NT2/D1 (cell line): ENCODE results near the gene ASCL4.
A peak's percentile ranks its signal among the peaks of the same experiment; 100 is the strongest.

Experiments
- DNase-seq: peaks from one replicate; pipeline ENCODE4 v3.0.0-alpha.2; 2011; ENCODE audit warnings: low read depth, low spot score
- H3K27me3 ChIP-seq: 2 replicates; pipeline ENCODE4 v1.6.0; 2011; ENCODE audit warnings: mild to moderate bottlenecking; ENCODE audit not compliant: insufficient read length, insufficient read depth
- H3K36me3 ChIP-seq: 2 replicates; pipeline ENCODE4 v1.6.1; 2011; ENCODE audit warnings: mild to moderate bottlenecking, low read length, mixed read lengths; ENCODE audit not compliant: insufficient read depth, insufficient read length
- H3K4me1 ChIP-seq: 2 replicates; pipeline ENCODE4 v1.5.1; 2011; ENCODE audit not compliant: insufficient read depth, insufficient read length
- H3K4me3 ChIP-seq: 2 replicates; pipeline ENCODE4 v1.5.1; 2011; ENCODE audit warnings: low read depth; ENCODE audit not compliant: insufficient read length
- H3K9ac ChIP-seq: 2 replicates; pipeline ENCODE4 v1.6.0; 2011; ENCODE audit warnings: low read depth; ENCODE audit not compliant: insufficient read length
- H3K9me3 ChIP-seq: 2 replicates; pipeline ENCODE4 v1.5.1; 2011; ENCODE audit warnings: mild to moderate bottlenecking, low read length; ENCODE audit not compliant: insufficient read depth
- SUZ12 ChIP-seq: IDR thresholded peaks from 2 replicates; pipeline ENCODE4 v1.6.1; 2011; ENCODE audit not compliant: insufficient read length, insufficient read depth; ENCODE audit errors: extremely low read depth
- YY1 ChIP-seq: IDR thresholded peaks from 2 replicates; pipeline ENCODE4 v1.6.1; 2011; ENCODE audit not compliant: insufficient read length, insufficient read depth
- ZNF274 ChIP-seq: IDR thresholded peaks from 2 replicates; pipeline ENCODE4 v1.6.1; 2011; ENCODE audit warnings: mild to moderate bottlenecking, low read depth, low read length

The ASCL4 gene

DNA sequence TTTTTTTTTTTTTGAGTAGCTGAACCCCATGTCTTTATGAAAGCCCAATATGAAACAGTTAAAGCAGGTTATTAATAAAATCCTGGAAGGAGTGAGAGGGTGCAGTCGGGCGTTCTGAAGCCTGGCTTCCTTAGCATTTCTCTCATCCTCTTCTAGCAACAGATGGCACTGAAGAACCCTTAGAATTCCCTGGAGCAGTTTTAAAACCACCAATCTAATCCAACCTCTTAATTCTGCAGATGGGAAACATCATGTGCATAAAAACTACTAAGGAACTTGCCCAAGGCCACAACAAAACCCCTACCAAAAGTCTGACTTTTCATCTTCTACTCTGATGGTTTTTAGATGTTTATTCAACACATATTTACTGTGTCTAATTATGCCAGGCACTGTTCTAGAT is 38.7 kb upstream of the ASCL4 start:
- no peak overlapping the region for H3K4me3 ChIP-seq
- no peaks in the 10 kb centered on the region for H3K4me1 ChIP-seq
- no peaks in the 10 kb centered on the region for H3K27me3 ChIP-seq
- H3K9ac ChIP-seq: no peak overlapping the region
- TF ChIP-seq ZNF274 (no peak), SUZ12 (no peak), YY1 (no peak)
- H3K9me3 ChIP-seq: no peaks in the 10 kb centered on the region
- no peak for DNase-seq
- peaks cover 84% of the 10 kb centered on the region for H3K36me3 ChIP-seq

DNA sequence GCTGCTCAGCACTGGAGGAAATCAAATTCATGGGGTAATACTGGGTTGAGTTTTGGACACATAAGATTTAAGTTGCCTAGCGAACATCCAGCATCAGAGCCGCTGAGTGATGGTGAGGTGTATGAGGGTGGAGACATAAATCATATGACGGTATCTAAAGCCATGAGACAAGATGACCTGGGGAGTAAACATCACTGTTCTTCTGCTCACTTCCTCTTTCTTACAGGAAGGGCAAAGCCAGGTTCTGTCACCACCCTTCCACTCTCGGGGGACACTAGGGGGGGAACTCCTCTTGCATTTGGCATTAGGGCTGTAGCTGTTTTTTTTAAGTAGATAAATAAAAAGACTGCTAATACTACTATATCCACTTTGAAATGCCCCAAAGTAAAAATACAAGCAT is 37.6 kb upstream of the ASCL4 start:
- no peaks in the 10 kb centered on the region for H3K27me3 ChIP-seq
- no peaks in the 10 kb centered on the region for H3K9me3 ChIP-seq
- TF ChIP-seq ZNF274 (no peak), YY1 (no peak), SUZ12 (no peak)
- no peak overlapping the region for H3K4me3 ChIP-seq
- no peak overlapping the region for H3K9ac ChIP-seq
- no peak for DNase-seq
- no peaks in the 10 kb centered on the region for H3K4me1 ChIP-seq
- peaks cover 95% of the 10 kb centered on the region for H3K36me3 ChIP-seq

DNA sequence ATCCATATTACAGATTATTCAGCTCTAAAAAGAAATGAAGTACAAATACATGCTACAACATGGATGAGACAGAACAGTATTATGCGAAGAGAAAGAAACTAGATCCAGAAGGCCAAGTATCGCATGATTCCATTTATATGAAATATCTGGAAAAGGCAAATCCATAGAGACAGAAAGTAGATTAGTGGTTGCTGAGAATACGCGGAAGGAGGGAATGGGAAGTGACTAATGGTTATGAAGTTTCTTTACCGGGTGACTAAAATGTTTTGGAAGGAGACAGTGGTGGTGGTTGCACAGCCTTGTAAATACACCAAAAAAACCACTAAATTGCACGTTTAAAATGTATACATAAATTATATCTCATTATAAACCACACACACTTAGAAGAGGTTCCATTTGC is 26.0 kb upstream of the ASCL4 start:
- no peak overlapping the region for H3K9ac ChIP-seq
- no peaks in the 10 kb centered on the region for H3K27me3 ChIP-seq
- H3K4me1 ChIP-seq: no peaks in the 10 kb centered on the region
- no peak for DNase-seq
- TF ChIP-seq SUZ12: no peak
- no peak for TF ChIP-seq ZNF274
- no peak for TF ChIP-seq YY1
- H3K9me3 ChIP-seq: no peaks in the 10 kb centered on the region
- no peak overlapping the region for H3K4me3 ChIP-seq
- peaks cover 94% of the 10 kb centered on the region for H3K36me3 ChIP-seq

DNA sequence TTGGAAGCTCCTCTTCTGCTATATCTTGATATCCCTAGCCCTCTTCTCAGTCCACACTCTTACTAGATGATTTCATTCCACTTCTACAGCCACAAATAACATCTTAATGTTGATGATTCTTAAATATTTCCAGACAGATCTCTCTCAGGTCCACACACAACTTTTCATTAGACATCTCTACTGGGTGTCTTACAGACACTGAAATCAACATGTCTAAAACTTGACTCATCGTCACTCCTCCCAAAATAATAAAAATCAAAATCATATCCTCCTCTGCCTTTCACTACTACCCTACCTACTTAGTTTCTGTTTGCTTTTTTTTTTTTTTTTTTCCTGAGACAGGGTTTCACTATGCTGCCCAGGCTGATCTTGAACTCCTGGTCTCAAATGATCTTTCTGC is 25.4 kb upstream of the ASCL4 start:
- no peak overlapping the region for H3K9ac ChIP-seq
- H3K4me3 ChIP-seq: no peak overlapping the region
- TF ChIP-seq YY1 (no peak), ZNF274 (no peak), SUZ12 (no peak)
- no peak for DNase-seq
- peaks cover 94% of the 10 kb centered on the region for H3K36me3 ChIP-seq
- H3K4me1 ChIP-seq: no peaks in the 10 kb centered on the region
- H3K27me3 ChIP-seq: no peaks in the 10 kb centered on the region
- no peaks in the 10 kb centered on the region for H3K9me3 ChIP-seq

DNA sequence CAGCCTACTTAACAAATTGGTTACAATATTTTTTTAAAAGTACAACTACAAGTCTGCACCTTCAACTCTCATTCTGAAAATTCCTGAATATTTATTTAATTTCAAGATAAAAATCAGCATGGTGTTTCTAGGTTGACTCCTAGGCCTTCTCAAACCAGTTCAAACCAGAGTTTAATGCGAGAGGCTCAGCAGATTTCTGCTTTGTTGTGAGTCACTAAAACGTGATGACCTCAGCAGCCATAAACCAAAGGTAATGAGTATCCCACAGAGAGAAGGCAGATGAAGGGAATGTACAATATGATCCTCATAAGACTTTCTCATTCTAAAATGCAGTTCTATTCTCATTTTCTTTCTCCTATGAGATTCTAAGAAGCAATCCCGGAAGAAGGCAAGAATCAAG is 15.1 kb upstream of the ASCL4 start:
- H3K4me1 ChIP-seq: no peaks in the 10 kb centered on the region
- DNase-seq: no peak
- TF ChIP-seq YY1: no peak
- TF ChIP-seq ZNF274: no peak
- TF ChIP-seq SUZ12: no peak
- H3K9ac ChIP-seq: peak overlapping the region; percentile 85
- H3K9me3 ChIP-seq: no peaks in the 10 kb centered on the region
- H3K27me3 ChIP-seq: peaks cover 4% of the 10 kb centered on the region
- H3K4me3 ChIP-seq: peak overlapping the region; percentile 84
- H3K36me3 ChIP-seq: peaks cover 41% of the 10 kb centered on the region

DNA sequence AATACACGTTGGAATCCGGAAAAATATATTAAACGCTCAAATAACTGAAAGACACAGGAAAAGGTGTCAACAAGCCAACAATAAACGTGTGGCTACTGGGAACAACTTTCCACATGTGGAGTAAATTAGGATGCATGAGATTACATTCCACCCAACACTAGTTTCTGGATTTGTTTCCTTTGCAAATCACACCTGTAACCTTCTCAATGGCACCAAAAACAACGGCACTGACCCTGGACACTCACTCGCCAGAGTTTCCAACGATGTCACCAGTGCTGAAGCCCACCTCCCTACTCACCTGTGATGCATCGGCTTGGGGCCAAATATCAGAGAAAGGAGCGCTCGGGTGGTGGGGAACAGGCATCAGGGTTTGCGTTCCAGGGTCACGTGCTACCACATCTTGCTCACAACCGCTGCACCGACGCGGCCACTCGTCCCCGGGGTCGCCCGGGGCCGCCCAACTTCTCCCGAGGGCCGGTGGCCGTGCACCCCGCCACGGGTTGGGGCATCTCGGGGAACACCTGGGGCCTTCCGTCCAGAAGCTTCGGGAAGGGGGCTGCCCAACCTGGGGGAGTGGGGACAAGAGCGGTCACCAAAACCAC is 14.2 kb upstream of the ASCL4 start:
- Histone ChIP-seq H3K9ac (peak overlapping the region; percentile 85), H3K9me3 (no peaks in the 10 kb centered on the region), H3K27me3 (peaks cover 4% of the 10 kb centered on the region), H3K36me3 (peaks cover 35% of the 10 kb centered on the region), H3K4me3 (peak overlapping the region; percentile 84), H3K4me1 (no peaks in the 10 kb centered on the region)
- TF ChIP-seq SUZ12: no peak
- TF ChIP-seq YY1: no peak
- no peak for TF ChIP-seq ZNF274
- DNase-seq: no peak

DNA sequence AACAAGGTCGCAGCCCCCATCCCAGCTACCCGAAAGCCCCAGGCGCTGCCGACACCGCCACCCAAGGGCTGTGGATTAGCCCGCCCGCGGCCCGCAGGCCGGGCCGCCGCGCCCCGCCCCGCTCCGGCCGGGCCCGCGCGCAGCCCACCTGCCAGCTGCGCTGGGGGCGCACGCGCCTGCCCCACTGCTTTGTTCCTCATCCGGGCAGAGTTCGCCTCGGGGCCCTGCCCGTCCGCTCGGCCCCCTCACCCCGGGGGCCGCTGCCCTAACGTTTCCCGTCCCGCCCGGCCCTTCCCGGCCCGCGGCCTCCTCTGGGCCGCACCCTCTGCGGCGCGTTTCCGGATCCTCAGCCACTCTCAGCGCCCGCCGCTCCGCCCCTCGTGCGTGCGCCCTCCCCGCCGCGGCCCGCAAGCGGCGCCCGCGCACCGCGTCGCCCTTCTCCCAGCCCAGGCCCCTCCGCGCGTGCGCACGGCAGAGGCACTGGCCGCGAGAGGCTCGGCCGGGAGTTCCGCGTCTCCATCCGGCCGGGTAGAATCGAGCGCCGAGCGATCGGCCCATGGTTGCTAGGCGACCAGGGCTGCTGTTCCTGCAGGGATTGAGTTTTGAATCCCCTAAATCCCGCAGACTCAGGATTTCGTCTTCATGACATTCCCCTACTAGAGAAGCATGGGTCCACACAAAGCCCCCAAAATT is 13.5 kb upstream of the ASCL4 start, which contains the start of gene PRDM4:
TSS of gene PRDM4 (minus strand) at position 329 of the 693 bp plus-strand sequence. CDS start 622 bp downstream, outside the sequence.
- no peaks in the 10 kb centered on the region for H3K4me1 ChIP-seq
- peaks cover 4% of the 10 kb centered on the region for H3K27me3 ChIP-seq
- no peak for TF ChIP-seq YY1
- no peak for TF ChIP-seq SUZ12
- no peak for TF ChIP-seq ZNF274
- DNase-seq: peak; percentile 89
- no peaks in the 10 kb centered on the region for H3K9me3 ChIP-seq
- peak within 1 kb of the TSS; percentile 85 for H3K9ac ChIP-seq
- peak within 1 kb of the TSS; percentile 84 for H3K4me3 ChIP-seq
- peaks cover 28% of the 10 kb centered on the region for H3K36me3 ChIP-seq
